Suprapubic skin (tissue), 4 donors: Measurements from ENCODE around the gene TNS3. TPM values are rescaled to one million over a fixed set of nuclear protein-coding genes. Genes with fewer than 3 reads are reported as not detected.

Source experiments
- DNase-seq, 2 donors: peaks; one replicate each; pipeline ENCODE4 v3.0.0-alpha.2; 2019; ENCODE audit warnings: low spot score in 2 of 2
- H3K27ac ChIP-seq: fragments of 200-600 bp; sonication (generic); one replicate; pipeline ENCODE4 v1.5.1; 2019
- H3K27me3 ChIP-seq: fragments of 200-600 bp; sonication (generic); one replicate; pipeline ENCODE4 v1.5.1; 2019
- H3K36me3 ChIP-seq: fragments of 200-600 bp; sonication (generic); one replicate; pipeline ENCODE4 v1.5.1; 2019
- H3K4me1 ChIP-seq: fragments of 200-600 bp; sonication (generic); one replicate; pipeline ENCODE4 v1.5.1; 2019
- H3K4me3 ChIP-seq: fragments of 200-600 bp; sonication (generic); one replicate; pipeline ENCODE4 v1.5.1; 2019; ENCODE audit warnings: mild to moderate bottlenecking
- H3K9me3 ChIP-seq: fragments of 200-600 bp; sonication (generic); one replicate; pipeline ENCODE4 v1.5.1; 2019
- CTCF ChIP-seq, 2 donors: fragments of 200-600 bp in 1 of 2; fragments of 450-650 bp in 1 of 2; sonication (generic) in 1 of 2; IDR thresholded peaks; one replicate each; pipeline ENCODE4 v1.5.1; 2016 to 2019; ENCODE audit warnings: antibody characterized with exemption in 2 of 2, mild to moderate bottlenecking in 1 of 2, moderate library complexity in 1 of 2
- EP300 ChIP-seq: sonication (generic); formaldehyde crosslinking; IDR thresholded peaks from one replicate; pipeline ENCODE4 v1.6.1; 2017; ENCODE audit warnings: antibody characterized with exemption
- POLR2A ChIP-seq, 2 donors: fragments of 450-650 bp; IDR thresholded peaks; one replicate each; pipeline ENCODE4 v1.6.1; 2017; ENCODE audit warnings: antibody characterized with exemption in 2 of 2, mild to moderate bottlenecking in 2 of 2, moderate library complexity in 2 of 2
- POLR2AphosphoS5 ChIP-seq, 3 donors: sonication (generic); formaldehyde crosslinking; IDR thresholded peaks; one replicate each; pipeline ENCODE4 v1.6.1; 2017; ENCODE audit warnings: antibody characterized with exemption in 3 of 3
- WGBS: methylation state at CpG from one replicate; pipeline ENCODE4 v1.1.5; 2018; 5-methylcytosine and 5-hydroxymethylcytosine counted together
- total RNA-seq, 4 donors: library from RNA; depleted of rRNA; stranded (reverse); fragments of >200 nt; gene quantifications; one replicate each; pipeline ENCODE4 v1.1.0, GENCODE V29; 2016

The TNS3 gene
- total RNA-seq, 4 donors from 2014 or later, result 14.3 to 53.0 (median 31.9) TPM

- TF ChIP-seq POLR2AphosphoS5 (IDR thresholded peaks at IDR 0.05) (no peak), EP300 (no peak), POLR2A (IDR thresholded peaks at IDR 0.05) (no peak), CTCF (IDR thresholded peaks at IDR 0.05) (no peak)
- Histone ChIP-seq H3K27ac (no peak overlapping the region), H3K9me3 (no peaks in the 10 kb centered on the region), H3K27me3 (no peaks in the 10 kb centered on the region), H3K4me3 (no peak overlapping the region), H3K36me3 (no peaks in the 10 kb centered on the region), H3K4me1 (peaks cover 23% of the 10 kb centered on the region)
- WGBS, result 70% methylated on average over 9 of the region's 9 CpGs
- no peak for DNase-seq
Observed at GRCh38 chr7:47485640-47486435, 96.1 kb downstream of the TNS3 start.

- no peak for DNase-seq
- Histone ChIP-seq H3K4me3 (no peak overlapping the region), H3K27ac (no peak overlapping the region), H3K36me3 (no peaks in the 10 kb centered on the region), H3K27me3 (no peaks in the 10 kb centered on the region), H3K9me3 (no peaks in the 10 kb centered on the region), H3K4me1 (peaks cover 29% of the 10 kb centered on the region)
- WGBS, result 77% methylated on average over 5 of the region's 17 CpGs
- TF ChIP-seq EP300, result no peak
- no peak for TF ChIP-seq POLR2AphosphoS5 (IDR thresholded peaks at IDR 0.05)
- TF ChIP-seq CTCF (IDR thresholded peaks at IDR 0.05), result no peak
- no peak for TF ChIP-seq POLR2A (IDR thresholded peaks at IDR 0.05)
Observed at GRCh38 chr7:47484923-47485639, 96.8 kb downstream of the TNS3 start.

- no peak overlapping the region for H3K27ac ChIP-seq
- WGBS, result 89% methylated on average over 4 of the region's 7 CpGs
- peaks cover 30% of the 10 kb centered on the region for H3K4me1 ChIP-seq
- no peak for DNase-seq
- TF ChIP-seq POLR2A (IDR thresholded peaks at IDR 0.05) (no peak), POLR2AphosphoS5 (IDR thresholded peaks at IDR 0.05) (no peak), EP300 (no peak), CTCF (IDR thresholded peaks at IDR 0.05) (no peak)
- no peaks in the 10 kb centered on the region for H3K27me3 ChIP-seq
- H3K4me3 ChIP-seq, result no peak overlapping the region
- no peaks in the 10 kb centered on the region for H3K9me3 ChIP-seq
- H3K36me3 ChIP-seq, result no peaks in the 10 kb centered on the region
Observed at GRCh38 chr7:47484457-47484856, 97.5 kb downstream of the TNS3 start.

GRCh38 chr7:47483604-47484273, 98.2 kb downstream of the TNS3 start:
- Histone ChIP-seq H3K4me3 (no peak overlapping the region), H3K27ac (no peak overlapping the region), H3K27me3 (no peaks in the 10 kb centered on the region), H3K4me1 (peaks cover 30% of the 10 kb centered on the region), H3K36me3 (no peaks in the 10 kb centered on the region), H3K9me3 (no peaks in the 10 kb centered on the region)
- no peak for TF ChIP-seq EP300
- TF ChIP-seq CTCF (IDR thresholded peaks at IDR 0.05), result no peak
- no peak for TF ChIP-seq POLR2AphosphoS5 (IDR thresholded peaks at IDR 0.05)
- TF ChIP-seq POLR2A (IDR thresholded peaks at IDR 0.05), result no peak
- DNase-seq, result no peak
- 89% methylated on average over 16 of the region's 16 CpGs for WGBS
